SHP77 treated with DMSO at 0.1 percent for 48 hours (cell line): ENCODE data around the gene PNPLA7.
A peak's percentile ranks its signal among the peaks of the same experiment; 100 is the strongest.

Source experiments
- DNase-seq: peaks from one replicate; lab custom pipeline; 2025; lab: John Stamatoyannopoulos, UW

PNPLA7 gene

GRCh38 chr9:137494104-137494544 is 56.1 kb downstream of the PNPLA7 start:
- DNase-seq = no peak

GRCh38 chr9:137493364-137494103 is 56.7 kb downstream of the PNPLA7 start:
- no peak for DNase-seq

DNA sequence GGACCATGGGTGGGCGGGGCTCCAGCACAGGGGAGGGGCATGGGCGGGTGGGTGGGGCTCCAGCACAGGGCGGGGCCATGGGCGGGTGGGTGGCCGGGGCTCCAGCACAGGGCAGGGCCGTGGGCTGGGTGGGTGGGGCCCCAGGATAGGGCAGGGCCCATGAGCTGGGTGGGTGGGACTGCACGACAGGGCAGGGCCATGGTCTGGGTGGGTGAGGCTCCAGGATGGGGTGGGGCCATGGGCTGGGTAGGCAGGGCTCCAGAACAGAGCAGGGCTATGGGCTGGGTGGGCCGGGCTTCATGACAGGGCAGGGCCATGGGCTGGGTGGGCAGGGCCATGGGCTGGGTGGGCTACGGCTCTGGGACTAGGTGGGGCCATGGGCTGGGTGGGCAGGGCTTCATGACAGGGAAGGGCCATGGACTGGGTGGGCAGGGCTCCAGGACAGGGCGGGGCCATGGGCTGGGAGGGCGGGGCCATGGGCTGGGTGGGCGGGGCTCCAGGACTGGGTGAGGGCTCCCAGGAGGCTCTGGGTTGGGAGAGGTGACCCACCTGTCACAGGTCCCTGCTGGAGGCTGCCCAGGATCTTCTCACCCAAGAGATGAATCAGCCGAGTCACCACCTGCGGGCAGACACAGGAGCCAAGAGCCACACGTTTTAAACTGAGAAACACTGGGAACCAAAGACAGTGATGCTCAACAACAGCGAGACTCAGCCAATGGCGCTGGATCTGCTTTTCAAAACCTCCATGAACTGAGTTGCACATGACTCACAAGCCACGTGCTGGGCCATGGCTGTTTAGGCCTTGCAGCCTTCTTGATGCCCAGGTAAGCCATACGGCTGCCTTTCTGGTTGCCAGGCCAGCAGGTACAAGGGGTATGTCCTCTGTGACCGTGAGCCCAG is 57.5 kb downstream of the PNPLA7 start:
- DNase-seq = peak; percentile 50

DNA sequence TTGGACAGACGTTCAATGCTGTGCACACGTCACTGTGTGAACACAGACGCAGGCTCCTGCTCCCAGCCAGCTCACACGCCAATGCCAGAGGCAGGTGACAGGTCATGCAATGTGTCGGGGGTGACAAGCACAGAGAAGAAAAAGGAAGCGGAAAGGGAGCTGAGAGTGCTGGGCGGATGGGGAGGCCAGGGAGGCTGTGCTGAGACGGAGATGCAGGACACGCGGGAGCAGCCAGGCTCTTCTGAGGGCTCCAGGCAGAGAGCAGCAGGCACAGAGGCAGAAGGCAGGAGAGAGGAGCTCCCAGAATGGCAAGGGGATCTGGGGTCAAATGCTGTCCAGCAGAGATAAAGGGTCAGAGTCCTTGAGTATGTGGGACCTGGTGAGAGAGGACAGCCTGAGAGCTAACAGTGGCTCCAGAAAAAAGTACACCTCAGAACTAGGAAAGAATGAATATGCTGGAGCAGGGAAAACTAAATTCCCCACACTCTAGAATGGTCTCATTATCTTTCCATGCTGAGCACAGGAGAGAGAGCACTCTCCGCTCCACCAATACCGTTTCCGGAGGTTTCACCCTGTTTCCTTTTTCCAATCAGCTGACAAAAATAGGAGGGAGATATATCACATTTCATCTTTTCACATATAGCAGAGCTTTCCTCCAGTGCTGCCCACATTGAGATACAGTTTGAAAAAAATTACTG is 58.3 kb downstream of the PNPLA7 start:
- peak; percentile 33 for DNase-seq

GRCh38 chr9:137490532-137491186 is 59.5 kb downstream of the PNPLA7 start:
- DNase-seq = no peak

GRCh38 chr9:137488906-137489305 is 61.3 kb downstream of the PNPLA7 start:
- DNase-seq = no peak

DNA sequence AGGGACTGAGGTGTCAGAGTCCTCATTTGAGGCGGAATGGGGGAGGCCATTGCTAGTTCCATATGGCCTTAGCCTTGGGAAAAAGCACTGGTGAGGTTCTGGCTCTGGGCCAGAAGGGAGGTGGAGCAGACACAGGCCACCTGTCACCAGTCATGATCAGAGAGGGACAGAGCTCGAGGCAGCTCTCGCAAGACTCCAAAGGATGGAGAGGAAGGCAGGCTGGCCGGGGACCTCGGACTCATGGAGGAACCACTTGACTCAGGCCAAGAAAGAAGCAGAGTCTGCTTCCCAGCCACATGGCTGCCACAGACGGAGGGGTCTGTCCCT is 61.9 kb downstream of the PNPLA7 start:
- DNase-seq = peak; percentile 65

GRCh38 chr9:137487454-137488326 is 62.5 kb downstream of the PNPLA7 start:
- DNase-seq = peak; percentile 52

GRCh38 chr9:137486545-137487453 is 63.4 kb downstream of the PNPLA7 start:
- no peak for DNase-seq

GRCh38 chr9:137486141-137486490 is 64.1 kb downstream of the PNPLA7 start:
- DNase-seq = no peak

DNA sequence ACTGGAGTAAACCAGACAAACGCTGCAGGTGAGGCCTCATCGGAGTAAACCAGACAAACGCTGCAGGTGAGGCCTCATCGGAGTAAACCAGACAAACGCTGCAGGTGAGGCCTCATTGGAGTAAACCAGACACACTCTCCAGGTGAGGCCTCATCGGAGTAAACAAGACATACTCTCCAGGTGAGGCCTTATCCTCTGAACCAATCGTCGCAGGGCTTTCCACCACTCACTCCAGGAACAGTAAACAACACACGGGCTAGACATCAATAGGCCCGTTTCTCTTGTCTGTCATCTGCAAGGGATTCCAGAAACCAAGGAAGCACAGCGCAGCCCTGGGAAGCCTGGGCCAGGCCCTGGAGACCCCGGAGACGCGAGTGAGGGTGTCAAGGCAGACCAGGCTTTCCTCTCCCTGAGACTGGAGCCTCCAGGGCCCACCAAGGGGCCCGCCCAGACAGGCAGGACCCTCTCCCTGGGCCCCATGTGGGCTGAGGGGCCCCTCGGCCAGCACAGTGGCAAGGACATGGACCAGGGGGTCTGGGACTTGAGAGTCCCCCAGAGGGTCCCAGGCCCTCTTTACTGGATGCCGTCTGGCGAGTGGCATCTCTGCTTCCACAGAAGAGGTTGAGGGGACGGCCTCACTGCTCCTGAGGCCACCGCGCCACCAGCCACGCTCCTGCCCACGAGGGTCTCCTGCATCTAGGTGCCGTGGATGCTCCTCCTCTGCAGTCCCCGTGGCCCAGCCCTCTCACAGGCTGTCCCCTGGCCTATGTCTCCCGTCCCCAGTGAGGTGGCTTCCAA is 64.7 kb downstream of the PNPLA7 start:
- DNase-seq = no peak

- no peak for DNase-seq
Observed at GRCh38 chr9:137484551-137485315, 65.5 kb downstream of the PNPLA7 start.

- DNase-seq = peak; percentile 48
Observed at GRCh38 chr9:137482094-137482781, 68.0 kb downstream of the PNPLA7 start.

DNA sequence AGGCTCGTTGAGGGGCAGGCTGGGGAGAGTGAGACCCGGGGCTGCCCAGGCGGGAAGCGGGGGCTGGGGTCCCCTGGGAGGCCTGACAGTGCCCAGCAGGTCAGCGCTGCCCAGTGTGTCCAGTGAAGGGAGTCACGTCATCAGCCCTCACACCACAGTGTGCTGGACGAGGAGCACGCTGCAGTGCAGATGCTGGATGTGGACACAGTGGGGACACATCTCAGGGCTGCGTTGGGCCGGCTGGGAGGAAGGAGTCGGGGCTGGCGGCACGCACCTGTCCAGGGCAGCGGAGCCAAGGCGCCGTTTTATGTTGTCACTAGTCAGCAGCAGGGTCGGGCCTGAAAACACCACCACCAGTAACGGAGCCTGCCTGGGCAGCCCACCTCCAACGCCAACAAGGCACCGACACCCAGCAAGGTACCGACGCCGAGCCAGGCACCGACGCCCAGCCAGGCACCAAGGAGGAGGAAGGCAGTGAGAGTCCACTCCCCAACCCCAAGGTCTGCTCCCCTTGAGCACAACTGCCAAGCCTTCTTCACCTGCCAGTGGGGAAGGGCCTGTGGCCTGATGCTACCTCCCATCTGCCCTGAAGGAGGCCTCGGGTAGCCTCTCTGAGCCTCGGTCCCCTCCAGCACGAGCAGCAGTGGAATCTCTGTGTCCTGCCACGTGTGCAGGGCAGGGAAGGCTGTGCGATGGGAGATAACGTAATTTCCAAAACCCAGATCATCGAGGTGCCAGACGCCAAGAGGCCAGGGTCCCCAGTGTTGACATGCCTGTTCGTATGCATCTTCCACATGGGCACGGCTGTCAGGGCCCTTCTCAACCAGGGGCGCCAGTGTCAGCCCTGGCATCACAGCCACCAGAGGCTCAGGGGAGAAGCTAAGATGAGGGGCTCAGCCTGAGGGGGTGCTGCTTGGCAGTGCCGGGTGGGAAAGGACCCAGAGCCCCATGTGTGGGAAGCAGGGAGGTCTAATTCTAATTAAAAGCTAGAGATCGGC is 69.2 kb downstream of the PNPLA7 start:
- DNase-seq = no peak

GRCh38 chr9:137479892-137480685 is 70.1 kb downstream of the PNPLA7 start:
- DNase-seq = peak; percentile 40
